ENCODE data around the gene FADS3.
A peak's percentile ranks its signal among the peaks of the same experiment; 100 is the strongest.

FADS3 gene

DNA sequence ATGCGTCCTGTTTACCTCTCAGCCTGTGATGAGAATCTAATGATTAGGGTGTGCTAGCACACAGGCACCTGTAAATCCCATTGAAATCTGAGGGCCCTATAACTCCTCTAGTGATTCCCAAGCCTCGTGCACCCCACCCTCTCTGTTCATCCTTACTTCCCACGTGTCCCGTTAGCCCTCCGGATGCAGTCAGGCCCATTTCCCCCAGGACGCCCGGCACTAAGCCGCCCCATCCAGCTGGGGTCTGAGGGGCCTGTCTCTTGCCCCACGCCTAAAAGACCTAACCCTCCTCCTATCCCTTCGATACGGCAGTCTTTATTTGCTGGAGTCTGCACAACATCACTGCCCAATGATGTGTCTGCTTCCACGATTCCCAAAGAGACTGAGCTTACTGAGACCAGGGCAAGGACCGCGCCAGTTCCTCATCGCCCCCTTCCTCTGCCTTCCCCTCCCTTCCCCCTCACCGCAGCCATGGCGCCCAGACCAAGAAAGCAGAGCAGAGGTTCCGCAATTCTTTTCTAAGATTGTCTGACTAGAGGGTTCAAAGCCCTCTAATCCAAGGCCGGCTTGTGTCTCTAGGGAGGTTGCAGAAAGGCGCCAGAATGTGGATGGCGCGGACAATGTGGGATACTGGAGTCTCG is 64.3 kb downstream of the FADS3 start:
- Histone ChIP-seq H3K9me3 (ENCODE audit: low read length) (no peaks in the 10 kb centered on the region), H2AFZ (ENCODE audit: low read depth, low read length) (peak overlapping the region; percentile 26), H3K36me3 (ENCODE audit: insufficient read depth, low read length) (peaks cover 10% of the 10 kb centered on the region), H3K4me3 (ENCODE audit: low read length) (peak overlapping the region; percentile 100), H3K27me3 (ENCODE audit: insufficient read depth, low read length) (no peaks in the 10 kb centered on the region), H3K4me1 (ENCODE audit: insufficient read depth, low read length) (peaks cover 38% of the 10 kb centered on the region)
